Stimulated activated CD8-positive, alpha-beta memory T cell treated with anti-CD3 and anti-CD28 coated beads, Interleukin-12 subunit alpha, Interleukin-12 subunit beta, amount 100 ng/mL, for 1 hour (primary cell): ENCODE data around the gene TBX20.

Source experiments
- DNase-seq: peaks from one replicate; pipeline ENCODE4 v3.0.0-alpha.2; 2020; ENCODE audit warnings: low read depth

The TBX20 gene, protein sequence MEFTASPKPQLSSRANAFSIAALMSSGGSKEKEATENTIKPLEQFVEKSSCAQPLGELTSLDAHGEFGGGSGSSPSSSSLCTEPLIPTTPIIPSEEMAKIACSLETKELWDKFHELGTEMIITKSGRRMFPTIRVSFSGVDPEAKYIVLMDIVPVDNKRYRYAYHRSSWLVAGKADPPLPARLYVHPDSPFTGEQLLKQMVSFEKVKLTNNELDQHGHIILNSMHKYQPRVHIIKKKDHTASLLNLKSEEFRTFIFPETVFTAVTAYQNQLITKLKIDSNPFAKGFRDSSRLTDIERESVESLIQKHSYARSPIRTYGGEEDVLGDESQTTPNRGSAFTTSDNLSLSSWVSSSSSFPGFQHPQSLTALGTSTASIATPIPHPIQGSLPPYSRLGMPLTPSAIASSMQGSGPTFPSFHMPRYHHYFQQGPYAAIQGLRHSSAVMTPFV

DNA sequence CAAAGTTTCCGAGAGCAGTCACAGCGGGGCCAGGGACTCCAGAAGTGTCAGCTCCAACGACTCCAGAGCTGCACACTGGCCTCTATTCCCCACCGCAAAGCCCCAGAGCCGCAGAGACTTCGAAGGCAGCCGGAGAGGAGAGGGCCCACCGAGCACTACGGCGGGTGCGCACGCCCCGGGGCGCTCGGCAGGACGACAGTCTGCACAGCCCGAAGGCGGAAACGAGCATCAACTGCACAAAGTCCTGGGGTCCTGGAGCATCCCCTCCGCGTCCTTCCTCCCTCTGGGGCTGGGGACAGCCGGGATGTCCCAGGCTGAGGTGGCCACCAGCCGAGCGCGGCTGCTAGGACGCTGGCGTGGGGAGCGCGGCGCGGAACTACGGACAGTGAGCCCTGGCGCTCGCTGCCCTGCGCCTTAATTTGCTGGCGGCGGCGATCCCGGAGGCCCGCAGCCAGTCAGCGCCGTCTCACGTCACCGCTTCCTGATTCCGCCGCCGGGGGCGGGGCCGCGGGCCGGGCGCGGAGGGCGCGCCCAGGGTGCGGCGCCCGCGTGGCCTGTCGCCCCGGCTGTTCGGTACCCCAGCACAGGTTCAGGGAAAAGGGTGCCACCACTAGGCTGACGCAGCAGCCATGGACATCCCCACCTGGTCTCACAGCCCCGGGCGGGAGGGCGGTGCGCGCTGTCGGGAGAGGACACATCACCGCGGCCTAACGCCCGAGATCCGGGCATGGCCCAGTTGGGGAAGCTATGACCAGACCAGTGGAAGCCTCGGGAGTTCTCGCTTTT, at the start of gene TBX20:
Gene TBX20 (minus strand): TSS at position 391 of the 786 bp plus-strand sequence. CDS start 480 bp downstream, outside the sequence.
- DNase-seq: no peak

DNA sequence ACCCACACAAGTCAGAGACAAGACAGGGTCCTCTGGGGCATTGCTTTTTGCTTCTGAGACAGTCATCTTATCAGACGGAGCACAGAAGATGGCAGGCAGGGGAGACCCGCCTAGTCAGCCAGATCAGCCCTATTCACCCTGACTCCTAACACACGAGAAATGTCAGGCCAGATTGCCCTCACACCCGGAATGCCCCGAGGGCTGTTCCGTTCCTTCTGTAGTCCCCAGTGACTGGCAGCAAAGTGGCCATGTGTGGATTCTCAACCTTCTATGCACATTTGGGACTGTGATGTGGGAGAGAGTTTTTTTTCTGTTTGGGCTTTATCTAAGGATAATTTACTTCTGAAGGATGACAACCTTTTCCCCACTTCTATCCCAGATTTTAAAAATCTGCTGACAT, 35.5 kb upstream of the TBX20 start:
- DNase-seq: no peak

DNA sequence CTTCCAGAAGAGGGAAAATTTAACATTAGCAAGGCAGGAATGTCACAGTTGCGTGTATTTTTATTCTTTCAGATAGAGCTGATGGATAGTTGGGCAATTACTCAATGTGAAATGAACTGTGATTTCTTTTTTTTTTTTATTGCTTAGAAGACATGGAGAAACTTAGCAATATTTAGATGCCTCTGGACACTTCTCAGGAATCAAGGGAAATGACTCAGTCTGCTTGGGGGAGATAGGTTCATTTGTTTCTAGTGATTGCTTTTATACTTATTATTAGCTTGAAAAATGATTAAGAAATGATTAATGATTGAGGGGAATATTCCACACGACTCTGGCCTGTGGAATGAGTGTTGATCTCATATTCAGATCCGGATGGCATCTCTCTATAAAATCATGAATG, 33.1 kb upstream of the TBX20 start:
- DNase-seq: no peak

DNA sequence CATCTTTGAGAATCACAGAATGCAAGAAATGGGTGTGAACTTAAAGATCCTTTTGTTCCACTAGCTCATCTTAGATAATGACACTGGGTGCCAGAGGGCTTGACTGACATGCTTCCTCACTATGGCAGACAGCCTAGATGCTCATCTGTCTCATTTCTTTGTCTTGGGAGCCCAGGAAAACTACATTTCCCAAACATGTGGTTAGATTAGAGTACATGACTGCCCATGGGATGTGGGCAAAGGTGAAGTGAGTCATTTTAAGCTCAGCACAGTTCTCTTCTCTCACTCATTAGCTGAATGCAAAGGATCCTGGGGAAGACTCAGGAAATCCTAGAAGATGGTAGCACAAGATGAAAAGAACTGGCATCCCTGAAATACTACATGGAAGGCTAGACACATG, 32.5 kb upstream of the TBX20 start:
- DNase-seq: no peak

GRCh38 chr7:35285799-35286198, 31.9 kb upstream of the TBX20 start:
- no peak for DNase-seq

GRCh38 chr7:35280902-35281301, 27.0 kb upstream of the TBX20 start:
- no peak for DNase-seq

DNA sequence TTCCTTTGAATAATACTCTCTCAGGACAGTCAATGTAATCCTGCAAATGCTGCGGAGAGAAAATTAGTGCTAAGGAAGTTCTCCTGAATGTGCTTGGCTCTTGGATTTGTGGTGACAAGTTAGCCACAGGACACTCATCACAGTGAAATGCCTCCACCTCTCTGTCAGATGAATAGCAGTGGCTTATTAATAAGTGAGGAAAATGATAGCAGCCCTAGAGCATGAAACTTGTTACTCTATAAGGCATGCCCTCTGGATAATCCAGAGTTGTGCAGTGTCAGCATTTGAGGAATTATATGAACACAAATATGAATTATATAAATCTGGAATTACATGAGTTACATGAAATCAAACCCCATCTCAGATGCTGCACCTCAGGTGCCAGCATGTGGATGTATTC, 23.5 kb upstream of the TBX20 start:
- no peak for DNase-seq

- DNase-seq: no peak
These were observed 18.3 kb upstream of the TBX20 start for GRCh38 chr7:35272246-35272645.

- no peak for DNase-seq
These were observed 15.1 kb upstream of the TBX20 start for GRCh38 chr7:35268953-35269352.

- no peak for DNase-seq
These were observed 13.5 kb upstream of the TBX20 start for GRCh38 chr7:35267411-35267810.

DNA sequence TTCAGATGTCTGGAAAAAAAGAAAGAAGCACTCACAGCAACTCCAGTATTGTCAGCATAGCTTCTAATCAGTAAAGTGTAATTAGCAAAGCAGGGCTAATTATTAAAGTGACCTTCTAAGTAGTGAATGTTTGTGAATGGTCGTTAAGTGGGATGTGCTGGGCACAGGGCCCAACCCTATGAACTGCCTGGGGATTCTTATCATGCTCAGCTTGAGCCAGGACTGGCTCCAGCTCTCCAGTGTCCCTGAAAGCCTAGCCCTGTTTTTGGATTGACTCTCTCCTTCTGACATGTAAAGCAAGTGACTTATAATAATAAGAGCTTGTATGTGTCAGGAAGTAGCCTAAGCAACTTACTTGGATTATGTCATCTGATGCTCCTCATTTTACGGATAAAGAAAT, 9.5 kb upstream of the TBX20 start:
- DNase-seq: no peak

GRCh38 chr7:35261476-35262285, 7.8 kb upstream of the TBX20 start:
- DNase-seq: no peak

- no peak for DNase-seq
These were observed 7.1 kb upstream of the TBX20 start for GRCh38 chr7:35261041-35261440.

GRCh38 chr7:35260246-35260645, 6.3 kb upstream of the TBX20 start:
- DNase-seq: no peak

DNA sequence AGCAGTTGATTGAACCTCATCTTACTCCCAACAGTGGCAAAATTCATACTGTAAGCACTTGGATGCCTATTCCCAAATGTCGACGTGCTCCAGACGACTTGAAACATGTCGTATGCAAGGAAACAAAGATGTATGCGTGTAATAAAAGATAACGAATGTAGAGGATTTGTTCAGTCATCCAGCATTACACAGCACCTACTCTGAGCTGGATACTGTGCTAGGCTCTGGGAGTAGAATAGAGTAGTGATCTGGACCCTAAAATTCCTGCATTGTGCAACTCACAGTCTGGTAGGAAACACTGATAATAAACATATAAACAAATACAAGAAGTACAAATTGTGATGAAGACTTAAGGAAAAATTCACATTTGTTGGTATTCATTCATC, 5.6 kb upstream of the TBX20 start:
- no peak for DNase-seq

DNA sequence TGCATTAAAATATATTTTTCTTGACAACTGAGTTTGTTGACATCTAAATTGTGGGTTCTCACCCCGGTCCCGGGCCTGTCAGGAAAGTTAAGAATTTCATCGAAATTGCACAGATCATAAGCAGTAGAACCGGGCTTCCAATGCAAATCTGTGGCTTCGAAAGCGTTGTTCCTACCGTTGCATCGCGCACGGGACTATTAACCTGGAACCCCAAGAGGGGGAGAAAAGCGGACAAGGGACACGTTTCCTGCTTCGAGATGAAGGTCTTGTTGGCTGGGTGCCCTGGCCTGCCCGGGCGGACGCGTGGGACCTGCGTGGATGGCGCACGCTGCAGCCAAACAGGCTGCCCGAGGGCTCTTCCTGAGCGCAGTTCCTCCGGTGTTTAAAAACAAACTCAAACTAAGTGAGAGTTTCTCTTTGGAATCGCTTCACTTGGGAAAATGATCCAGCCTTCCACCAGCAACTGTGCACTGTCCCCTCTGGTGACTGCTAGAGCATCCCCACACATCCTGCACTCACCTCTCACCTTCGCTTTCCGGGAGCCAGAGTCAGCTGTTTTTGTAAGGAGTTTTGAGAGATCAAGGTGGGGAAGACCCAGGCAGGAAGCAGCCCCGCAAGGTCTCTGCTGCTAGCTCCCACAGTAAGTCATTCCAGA, 5.1 kb upstream of the TBX20 start:
- DNase-seq: no peak

GRCh38 chr7:35258125-35258867, 4.4 kb upstream of the TBX20 start:
- no peak for DNase-seq

GRCh38 chr7:35257251-35258124, 3.6 kb upstream of the TBX20 start:
- no peak for DNase-seq

GRCh38 chr7:35256256-35257175, 2.6 kb upstream of the TBX20 start:
- DNase-seq: no peak
